Thyroid gland (tissue), 4 donors: ENCODE data around the gene DEFB132. TPM values are rescaled to one million over a fixed set of nuclear protein-coding genes. Genes with fewer than 3 reads are reported as not detected.
"Not testable (repeated sequence)": the region's sequence is repeated elsewhere in the genome, so short reads cannot be mapped to it uniquely, and the experiment has no call there.

ENCODE experiments used
- DNase-seq, 2 donors: peaks; one replicate each; pipeline ENCODE4 v3.0.0-alpha.2; 2019
- H3K27ac ChIP-seq, 3 donors: fragments of 200-600 bp; sonication (generic); 1 replicate in 2 of 3; 2 replicates in 1 of 3; pipeline ENCODE4 v1.5.1; 2016 to 2019; ENCODE audit warnings: mild to moderate bottlenecking in 1 of 3, moderate library complexity in 1 of 3
- H3K27me3 ChIP-seq: fragments of 200-600 bp; sonication (generic); one replicate; pipeline ENCODE4 v1.5.1; 2019
- H3K36me3 ChIP-seq, 2 donors: fragments of 200-600 bp; sonication (generic); one replicate each; pipeline ENCODE4 v1.5.1; 2016 to 2019
- H3K4me1 ChIP-seq, 2 donors: fragments of 200-600 bp; sonication (generic); one replicate each; pipeline ENCODE4 v1.5.1; 2017 to 2019
- H3K4me3 ChIP-seq, 3 donors: fragments of 200-600 bp; sonication (generic); replicated peaks in 1 of 3; 1 replicate in 2 of 3; 2 replicates in 1 of 3; pipeline ENCODE4 v1.5.1; 2016; ENCODE audit warnings: mild to moderate bottlenecking in 1 of 3
- H3K9me3 ChIP-seq: fragments of 200-600 bp; sonication (generic); one replicate; pipeline ENCODE4 v1.5.1; 2017
- POLR2A ChIP-seq, 2 donors: fragments of 450-650 bp; IDR thresholded peaks; one replicate each; pipeline ENCODE4 v1.6.1; 2017; ENCODE audit warnings: antibody characterized with exemption in 2 of 2, mild to moderate bottlenecking in 2 of 2, moderate library complexity in 1 of 2
- WGBS, 2 donors: methylation state at CpG; one replicate each; pipeline ENCODE4 v1.1.5; 2017; 5-methylcytosine and 5-hydroxymethylcytosine counted together
- intact Hi-C: fragments of 100-400 bp; cut with DNase I; formaldehyde crosslinking; loops from one replicate; pipeline ENCODE4 v1.15.1; 2023
- total RNA-seq, 4 donors: library from RNA; depleted of rRNA; stranded (reverse); fragments of >200 nt; gene quantifications; one replicate each; pipeline ENCODE4 v1.2.3, GENCODE V29; 2016
- TF ChIP-seq, protein P1 (sequence below), 6 experiments: fragments of 200-600 bp in 3 of 6; fragments of 450-650 bp in 3 of 6; sonication (generic) in 3 of 6; IDR thresholded peaks; one replicate each; pipeline ENCODE4 v1.5.1; 2016 to 2019; ENCODE audit warnings: antibody characterized with exemption in 6 of 6, mild to moderate bottlenecking in 2 of 6, inconsistent platforms in 1 of 6, moderate library complexity in 1 of 6

Gene DEFB132
- total RNA-seq, 4 donors from 2014 or later = not detected

DNA sequence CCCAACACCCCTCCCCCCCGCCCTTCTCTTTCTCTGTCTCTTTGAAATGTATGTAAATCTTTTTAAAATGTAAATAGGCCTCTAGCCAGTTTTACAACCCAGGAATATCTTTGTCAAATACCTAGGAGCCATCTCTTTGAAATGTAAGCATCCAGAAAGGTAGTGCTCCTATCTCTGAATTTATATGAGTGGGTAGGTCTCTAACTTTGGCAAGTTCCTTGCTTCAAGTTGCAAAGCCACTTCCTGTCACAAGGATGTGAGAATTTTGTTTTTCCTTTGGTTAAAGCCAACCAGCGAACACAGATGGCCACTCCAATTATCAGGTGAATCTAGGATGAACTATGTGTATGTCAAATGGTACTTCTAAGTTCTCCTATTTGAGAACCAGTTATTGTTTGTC, 6.2 kb upstream of the DEFB132 start:
- no peak overlapping the region for H3K4me3 ChIP-seq
- intact Hi-C loops = no loop called here
- 63 to 74% methylated on average over 2 of the region's 2 CpGs for WGBS, 2 donors
- no peaks in the 10 kb centered on the region for H3K9me3 ChIP-seq
- no peaks in the 10 kb centered on the region for H3K36me3 ChIP-seq
- TF ChIP-seq, protein P1, sequence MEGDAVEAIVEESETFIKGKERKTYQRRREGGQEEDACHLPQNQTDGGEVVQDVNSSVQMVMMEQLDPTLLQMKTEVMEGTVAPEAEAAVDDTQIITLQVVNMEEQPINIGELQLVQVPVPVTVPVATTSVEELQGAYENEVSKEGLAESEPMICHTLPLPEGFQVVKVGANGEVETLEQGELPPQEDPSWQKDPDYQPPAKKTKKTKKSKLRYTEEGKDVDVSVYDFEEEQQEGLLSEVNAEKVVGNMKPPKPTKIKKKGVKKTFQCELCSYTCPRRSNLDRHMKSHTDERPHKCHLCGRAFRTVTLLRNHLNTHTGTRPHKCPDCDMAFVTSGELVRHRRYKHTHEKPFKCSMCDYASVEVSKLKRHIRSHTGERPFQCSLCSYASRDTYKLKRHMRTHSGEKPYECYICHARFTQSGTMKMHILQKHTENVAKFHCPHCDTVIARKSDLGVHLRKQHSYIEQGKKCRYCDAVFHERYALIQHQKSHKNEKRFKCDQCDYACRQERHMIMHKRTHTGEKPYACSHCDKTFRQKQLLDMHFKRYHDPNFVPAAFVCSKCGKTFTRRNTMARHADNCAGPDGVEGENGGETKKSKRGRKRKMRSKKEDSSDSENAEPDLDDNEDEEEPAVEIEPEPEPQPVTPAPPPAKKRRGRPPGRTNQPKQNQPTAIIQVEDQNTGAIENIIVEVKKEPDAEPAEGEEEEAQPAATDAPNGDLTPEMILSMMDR (IDR thresholded peaks at IDR 0.05) = no peak
- no peak for TF ChIP-seq POLR2A (IDR thresholded peaks at IDR 0.05)
- H3K27me3 ChIP-seq = no peaks in the 10 kb centered on the region
- no peak overlapping the region for H3K27ac ChIP-seq
- no peak for DNase-seq
- H3K4me1 ChIP-seq = no peaks in the 10 kb centered on the region

- intact Hi-C loops = no loop called here
- no peak for TF ChIP-seq POLR2A (IDR thresholded peaks at IDR 0.05)
- TF ChIP-seq, protein P1 (IDR thresholded peaks at IDR 0.05) = no peak
- DNase-seq = no peak
- H3K36me3 ChIP-seq = no peaks in the 10 kb centered on the region
- no peaks in the 10 kb centered on the region for H3K4me1 ChIP-seq
- H3K9me3 ChIP-seq = no peaks in the 10 kb centered on the region
- H3K4me3 ChIP-seq = no peak overlapping the region
- H3K27ac ChIP-seq = no peak overlapping the region
- H3K27me3 ChIP-seq = no peaks in the 10 kb centered on the region
- WGBS, 2 donors = 75 to 84% methylated on average over 2 of the region's 2 CpGs
Observed at GRCh38 chr20:252801-253200, 4.7 kb upstream of the DEFB132 start.

DNA sequence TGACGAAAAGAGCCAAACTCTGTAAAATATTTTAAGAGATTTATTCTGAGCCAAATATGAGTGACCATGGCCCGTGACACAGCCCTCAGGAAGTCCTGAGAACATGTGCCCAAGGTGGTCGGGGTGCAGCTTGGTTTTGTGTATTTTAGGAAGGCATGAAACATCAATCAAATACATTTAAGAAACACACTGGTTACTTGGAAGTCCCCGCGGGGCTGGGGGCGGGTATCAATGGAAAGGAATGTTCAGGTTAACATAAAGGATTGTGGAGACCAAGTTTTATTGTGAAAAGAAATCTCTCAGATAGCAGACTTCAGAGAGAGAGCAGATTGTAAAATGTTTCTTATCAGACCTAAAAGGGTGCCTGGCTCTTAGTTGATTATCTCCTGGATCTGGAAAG, 4.1 kb upstream of the DEFB132 start:
- WGBS, 2 donors = 60 to 61% methylated on average over 6 of the region's 6 CpGs
- intact Hi-C loops, H3K9me3 ChIP-seq, DNase-seq, H3K36me3 ChIP-seq, H3K27ac ChIP-seq, H3K4me1 ChIP-seq, H3K4me3 ChIP-seq, H3K27me3 ChIP-seq: not testable (repeated sequence)

DNA sequence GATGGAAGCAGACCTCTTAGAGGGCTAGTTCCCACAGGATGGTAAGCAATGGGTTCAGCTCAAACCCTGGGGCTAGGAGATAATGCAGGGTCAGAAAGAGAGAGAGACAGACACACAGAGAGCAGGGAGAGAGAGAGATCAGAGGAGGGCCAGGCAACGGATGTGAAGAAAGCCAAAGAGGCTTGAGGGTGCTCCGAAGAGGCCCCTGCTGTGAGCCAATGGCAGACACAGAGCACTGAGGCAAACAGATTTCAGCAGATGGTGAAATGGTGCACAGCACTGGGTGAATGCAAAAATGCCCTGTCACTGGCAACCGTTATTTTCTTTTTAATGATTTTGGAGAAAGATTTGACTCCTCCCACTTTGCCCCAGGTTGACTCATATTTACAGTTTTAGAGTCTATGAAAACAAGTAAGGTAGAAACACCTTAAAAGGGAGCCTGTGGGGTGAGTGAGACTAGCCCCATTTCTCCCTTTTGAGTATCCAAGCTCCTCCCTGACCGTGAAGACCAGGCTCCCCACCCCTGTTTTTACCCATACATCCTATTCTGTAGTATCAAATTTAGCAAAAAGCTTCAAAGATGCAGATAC, 840 bp downstream of the DEFB132 start:
- WGBS, 2 donors = 60 to 67% methylated on average over 4 of the region's 4 CpGs
- no peaks in the 10 kb centered on the region for H3K4me1 ChIP-seq
- intact Hi-C loops = no loop called here
- no peak overlapping the region for H3K4me3 ChIP-seq
- H3K27ac ChIP-seq = no peak overlapping the region
- no peak for DNase-seq
- TF ChIP-seq POLR2A (IDR thresholded peaks at IDR 0.05) = no peak
- TF ChIP-seq, protein P1 (IDR thresholded peaks at IDR 0.05) = no peak
- H3K9me3 ChIP-seq = no peaks in the 10 kb centered on the region
- no peaks in the 10 kb centered on the region for H3K36me3 ChIP-seq
- no peaks in the 10 kb centered on the region for H3K27me3 ChIP-seq

- H3K36me3 ChIP-seq = no peaks in the 10 kb centered on the region
- H3K27me3 ChIP-seq = no peaks in the 10 kb centered on the region
- 53 to 55% methylated on average over 8 of the region's 8 CpGs for WGBS, 2 donors
- H3K4me3 ChIP-seq = no peak overlapping the region
- H3K27ac ChIP-seq = no peak overlapping the region
- H3K4me1 ChIP-seq = no peaks in the 10 kb centered on the region
- no peak for DNase-seq
- intact Hi-C loops = no loop called here
- TF ChIP-seq, protein P1 (IDR thresholded peaks at IDR 0.05) = peak in 1 of 6 experiments; percentile 11
- no peak for TF ChIP-seq POLR2A (IDR thresholded peaks at IDR 0.05)
- H3K9me3 ChIP-seq = no peaks in the 10 kb centered on the region
Observed at GRCh38 chr20:258963-259362, 1.4 kb downstream of the DEFB132 start.

- intact Hi-C loops = no loop called here
- 71% methylated on average over 2 of the region's 2 CpGs for WGBS, 2 donors
- Histone ChIP-seq H3K36me3 (no peaks in the 10 kb centered on the region), H3K4me3 (no peak overlapping the region), H3K9me3 (no peaks in the 10 kb centered on the region), H3K27me3 (no peaks in the 10 kb centered on the region), H3K27ac (no peak overlapping the region), H3K4me1 (no peaks in the 10 kb centered on the region)
- DNase-seq = no peak
- no peak for TF ChIP-seq POLR2A (IDR thresholded peaks at IDR 0.05)
- TF ChIP-seq, protein P1 (IDR thresholded peaks at IDR 0.05) = no peak
Observed at GRCh38 chr20:259981-260380, 2.5 kb downstream of the DEFB132 start.
